Measurements from ENCODE around the gene CTBP1.

The CTBP1 gene

DNA sequence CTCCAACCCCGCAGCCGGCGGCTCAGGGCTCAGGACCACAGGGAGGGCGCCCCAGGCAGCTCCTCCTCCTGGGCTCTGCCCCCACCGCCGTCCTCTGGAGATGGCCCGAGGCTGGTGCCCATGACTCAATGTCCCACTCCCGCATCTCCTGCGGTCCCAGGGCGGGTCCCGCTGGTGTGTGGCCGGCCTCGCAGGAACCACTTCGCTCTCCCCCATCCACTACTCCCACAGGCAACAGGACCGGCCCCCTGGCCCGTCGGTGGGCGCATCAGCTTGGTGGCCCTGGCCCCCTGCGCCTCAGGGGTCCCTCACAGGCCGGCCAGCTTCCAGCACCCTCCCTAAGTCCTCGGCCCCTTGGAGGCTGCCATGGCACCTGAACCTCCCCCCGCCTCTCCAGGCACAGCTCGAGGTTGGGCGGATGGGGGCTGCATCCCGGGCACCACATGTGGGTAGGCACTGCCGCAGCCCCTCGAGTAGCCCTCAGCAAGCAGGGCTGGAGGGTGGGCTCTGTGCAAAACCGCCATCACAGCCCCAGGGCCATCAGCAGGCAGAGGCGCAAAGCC lies 53.7 kb downstream of the CTBP1 start:
- no peak for DNase-seq (ENCODE audit: low spot score)

- DNase-seq (ENCODE audit: low spot score), result no peak
Observed at GRCh38 chr4:1194010-1194900, 54.7 kb downstream of the CTBP1 start.

- no peak for DNase-seq (ENCODE audit: low spot score)
Observed at GRCh38 chr4:1193206-1194009, 55.5 kb downstream of the CTBP1 start.

GRCh38 chr4:1192493-1193205 lies 56.3 kb downstream of the CTBP1 start:
- DNase-seq (ENCODE audit: low spot score), result no peak

DNA sequence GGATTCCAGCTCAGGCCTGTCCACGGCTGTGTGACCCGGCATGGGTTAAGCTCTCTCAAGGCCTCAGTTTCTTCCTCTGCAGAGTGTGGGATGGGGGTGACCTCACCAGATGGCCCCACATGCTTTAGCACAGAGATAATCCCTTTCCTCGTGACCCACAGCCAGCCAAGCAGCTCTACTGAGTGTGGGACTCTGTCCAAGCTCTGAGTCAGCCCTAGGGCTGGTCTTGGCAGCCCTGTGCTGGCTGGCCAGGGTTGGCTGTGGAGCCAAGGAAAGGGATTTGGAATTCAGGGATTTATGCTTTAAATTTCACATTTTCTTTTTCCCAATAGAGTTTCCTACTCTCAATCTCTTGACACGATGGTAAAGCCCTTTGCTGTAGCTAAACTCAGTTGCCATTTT lies 56.8 kb downstream of the CTBP1 start:
- DNase-seq (ENCODE audit: low spot score), result no peak

- no peak for DNase-seq (ENCODE audit: low spot score)
Observed at GRCh38 chr4:1191621-1192020, 57.3 kb downstream of the CTBP1 start.

GRCh38 chr4:1187182-1187581 lies 61.7 kb downstream of the CTBP1 start:
- no peak for DNase-seq (ENCODE audit: low spot score)

DNA sequence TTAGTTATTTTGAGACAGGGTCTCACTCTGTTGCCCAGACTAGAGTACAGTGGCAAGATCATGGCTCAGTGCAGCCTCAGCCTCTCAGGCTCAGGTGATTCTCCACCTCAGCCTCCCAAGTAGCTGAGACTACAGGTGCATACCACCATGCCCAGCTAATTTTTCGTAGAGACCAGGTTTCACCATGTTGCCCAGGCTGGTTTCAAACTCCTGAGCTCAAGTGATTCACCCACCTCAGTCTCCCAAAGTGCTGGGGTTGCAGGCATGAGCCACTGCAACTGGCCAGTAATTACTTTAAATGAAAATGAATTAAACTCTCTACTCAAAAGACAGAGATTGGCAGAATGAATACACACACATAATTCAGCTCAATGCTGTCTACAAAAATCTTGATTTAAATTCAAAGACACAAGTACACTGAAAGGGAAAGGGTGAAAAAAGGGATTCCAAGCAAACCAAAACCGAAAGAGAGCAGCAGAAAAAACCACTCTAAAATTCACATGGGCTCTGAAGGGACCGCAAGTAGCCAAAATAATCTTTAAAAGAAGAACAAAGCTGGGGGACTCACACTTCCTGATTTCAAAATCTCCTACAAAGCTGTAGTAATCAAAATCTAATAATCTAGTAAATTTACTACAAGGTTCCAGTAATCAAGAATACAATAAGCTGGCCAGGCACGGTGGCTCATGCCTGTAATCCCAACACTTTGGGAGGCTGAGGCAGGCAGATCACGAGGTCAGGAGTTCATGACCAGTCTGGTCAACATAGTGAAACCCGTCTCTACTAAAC lies 64.8 kb downstream of the CTBP1 start:
- DNase-seq (ENCODE audit: low spot score), result no peak

DNA sequence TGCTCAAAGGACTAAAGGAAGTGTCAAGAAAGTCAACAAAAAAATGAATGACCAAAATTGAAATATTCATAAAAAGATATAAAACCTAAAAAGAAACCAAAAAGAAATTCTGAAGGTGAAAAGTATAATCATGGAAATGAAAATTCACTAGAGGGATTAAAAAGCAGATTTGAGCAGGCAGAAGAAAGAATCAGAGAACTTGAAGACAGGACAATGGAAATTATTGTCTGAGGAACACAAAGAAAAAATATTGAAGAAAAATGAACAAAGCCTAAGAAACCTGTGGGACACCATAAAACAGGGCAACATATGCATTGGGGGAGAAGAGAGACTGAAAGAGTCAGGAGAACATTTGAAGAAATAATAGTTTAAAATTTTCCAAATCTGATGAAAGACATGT lies 66.6 kb downstream of the CTBP1 start:
- DNase-seq (ENCODE audit: low spot score), result no peak

DNA sequence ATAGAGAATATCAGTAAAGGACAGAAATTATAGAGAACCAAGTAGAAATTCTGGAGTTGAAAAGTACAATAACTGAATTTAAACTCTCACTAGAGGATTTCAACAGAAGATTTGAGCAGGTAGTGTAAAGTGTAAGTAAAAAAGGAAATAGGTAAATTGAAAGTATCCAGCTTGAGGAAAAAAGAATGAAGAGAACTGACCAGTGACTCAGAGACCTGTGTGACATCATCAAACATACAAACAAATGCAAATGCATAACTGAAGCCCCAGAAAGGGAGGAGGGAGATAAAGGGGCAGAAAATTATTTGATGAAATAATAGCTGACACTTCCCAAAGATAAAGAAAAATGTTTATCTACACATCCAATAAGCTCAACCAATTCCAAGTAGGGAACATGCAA lies 68.3 kb downstream of the CTBP1 start:
- DNase-seq (ENCODE audit: low spot score), result no peak

DNA sequence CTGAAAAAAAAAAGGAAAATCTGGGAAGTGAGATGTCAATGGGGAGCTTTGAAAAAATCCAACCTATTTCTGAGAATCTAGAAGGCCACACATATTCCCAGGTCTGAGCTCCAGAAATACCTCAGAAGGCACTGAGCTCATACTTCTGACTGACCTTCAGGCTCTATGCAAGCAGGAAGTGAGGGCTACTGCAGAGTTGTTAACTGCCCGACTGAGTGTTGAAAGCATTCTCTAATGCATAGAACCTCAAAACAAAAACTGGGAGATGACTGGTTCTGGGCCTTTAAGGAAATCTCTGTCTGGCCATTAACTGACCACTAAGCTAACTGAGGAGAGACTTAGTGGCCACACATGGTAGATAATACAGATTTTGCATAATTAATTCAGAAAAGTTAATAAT lies 69.0 kb downstream of the CTBP1 start:
- no peak for DNase-seq (ENCODE audit: low spot score)

DNA sequence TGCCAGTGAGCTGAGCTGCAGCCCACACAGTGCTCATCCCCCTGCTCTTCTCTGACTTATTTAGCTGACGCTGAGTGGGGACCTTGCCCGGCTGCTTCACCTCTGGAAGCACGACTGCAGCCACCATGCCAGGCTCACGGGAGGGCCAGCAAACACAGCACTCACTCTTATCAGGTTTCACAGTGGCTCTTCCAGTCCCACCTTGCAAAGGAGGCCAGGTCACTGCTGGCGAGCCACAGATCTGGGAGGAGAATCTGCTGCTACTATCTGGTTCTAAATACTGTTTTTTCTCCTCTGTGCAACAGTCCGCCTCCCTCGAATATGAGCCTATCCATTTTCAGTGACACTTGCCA lies 69.9 kb downstream of the CTBP1 start:
- DNase-seq (ENCODE audit: low spot score), result no peak

DNA sequence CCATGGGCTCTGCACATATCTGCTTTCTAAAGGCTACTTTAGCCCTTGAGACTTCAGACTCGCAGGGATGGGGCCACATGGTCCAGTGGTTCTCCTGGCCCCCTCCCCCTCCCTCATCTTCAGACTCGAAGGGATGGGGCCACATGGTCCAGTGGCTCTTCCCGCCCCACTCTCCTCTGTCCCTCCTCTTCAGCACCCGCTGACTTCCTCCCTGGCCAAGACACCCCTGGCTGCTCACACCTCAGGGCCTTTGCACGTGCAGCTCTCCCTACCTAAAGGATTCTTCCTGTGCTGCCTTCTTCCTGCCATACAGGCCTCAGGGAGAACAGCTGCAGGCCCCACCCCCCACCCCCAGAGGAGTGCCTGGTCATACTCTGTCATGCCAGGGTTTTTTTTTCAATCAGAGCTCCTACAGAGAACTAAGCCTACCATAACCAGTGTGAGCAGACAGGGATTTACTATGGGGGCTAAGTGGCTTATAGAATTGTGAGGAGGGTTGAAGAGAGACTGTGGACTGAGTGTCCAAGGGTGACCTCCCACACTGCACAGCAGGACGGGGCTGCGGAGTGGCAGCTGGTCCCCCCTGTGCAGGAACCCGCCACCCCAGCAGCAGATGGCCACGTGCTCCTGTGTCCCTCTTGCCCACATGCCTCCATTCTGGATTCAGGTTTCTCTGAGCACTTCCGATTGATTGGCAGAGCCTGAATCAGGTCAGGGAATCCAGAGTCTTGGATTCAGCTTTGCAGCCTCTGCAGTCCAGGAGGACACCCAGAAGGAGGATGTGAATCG lies 70.4 kb downstream of the CTBP1 start:
- DNase-seq (ENCODE audit: low spot score), result no peak

- DNase-seq (ENCODE audit: low spot score), result no peak
Observed at GRCh38 chr4:1177274-1178141, 71.4 kb downstream of the CTBP1 start.

GRCh38 chr4:1176398-1177273 lies 72.3 kb downstream of the CTBP1 start:
- no peak for DNase-seq (ENCODE audit: low spot score)

- no peak for DNase-seq (ENCODE audit: low spot score)
Observed at GRCh38 chr4:1175635-1176229, 73.2 kb downstream of the CTBP1 start.

- no peak for DNase-seq (ENCODE audit: low spot score)
Observed at GRCh38 chr4:1174941-1175634, 73.8 kb downstream of the CTBP1 start.
